B cell (primary cell): Measurements from ENCODE around the gene WRAP73. TPM values are rescaled to one million over a fixed set of nuclear protein-coding genes. Genes with fewer than 3 reads are reported as not detected.

Experiments
- ATAC-seq: fragments of 200-7000 bp; cut with Tn5 transposase; one replicate; pipeline ENCODE4 v1.10.0; 2021; ENCODE audit warnings: low read depth, mild to moderate bottlenecking, moderate number of reproducible peaks, moderate library complexity
- CTCF ChIA-PET: fragments of 350-600 bp; sonication (Branson Sonifier 250); formaldehyde crosslinking; loops from one replicate; lab custom pipeline; 2021; ENCODE audit warnings: antibody characterized with exemption, inconsistent platforms; lab: Charles Lee
- POLR2A ChIA-PET: fragments of 350-600 bp; sonication (Branson Sonifier 250); formaldehyde crosslinking; loops from one replicate; lab custom pipeline; 2021; ENCODE audit warnings: antibody characterized with exemption; lab: Charles Lee
- DNase-seq: peaks from one replicate; pipeline ENCODE4 v3.0.0; 2013
- H2AFZ ChIP-seq: 2 replicates; pipeline ENCODE4 v1.6.1; 2012; ENCODE audit warnings: mild to moderate bottlenecking, low read depth, low read length; ENCODE audit not compliant: insufficient read depth, poor library complexity, severe bottlenecking
- H3K27ac ChIP-seq, 2 donors: 1 replicate in 1 of 2; 2 replicates in 1 of 2; pipeline ENCODE4 v1.5.1; 2012 to 2013; ENCODE audit warnings: low read length in 2 of 2, mild to moderate bottlenecking in 2 of 2, moderate library complexity in 1 of 2
- H3K27me3 ChIP-seq, 4 experiments: fragments of 200-600 bp in 1 of 4; sonication (generic) in 1 of 4; replicated peaks in 1 of 4; 1 replicate in 2 of 4; 2 replicates in 2 of 4; pipeline versions ENCODE4 v1.6.1 to v1.7.0; 2013 to 2016; ENCODE audit warnings: low read length in 3 of 4, mild to moderate bottlenecking in 2 of 4, mixed read lengths in 1 of 4, moderate library complexity in 1 of 4; ENCODE audit not compliant: insufficient read depth in 4 of 4, control insufficient read depth in 3 of 4; ENCODE audit errors: control extremely low read depth in 1 of 4
- H3K36me3 ChIP-seq, 2 experiments: replicated peaks in 1 of 2; 1 replicate in 1 of 2; 2 replicates in 1 of 2; pipeline versions ENCODE4 v1.6.1 to v1.7.1; 2013; ENCODE audit warnings: low read length in 1 of 2; ENCODE audit not compliant: insufficient read depth in 2 of 2, control insufficient read depth in 1 of 2; ENCODE audit errors: control extremely low read depth in 1 of 2, extremely low read depth in 1 of 2
- H3K4me1 ChIP-seq, 2 donors: fragments of 200-600 bp in 1 of 2; sonication (generic) in 1 of 2; 1 replicate in 1 of 2; 2 replicates in 1 of 2; pipeline versions ENCODE4 v1.5.1 to v1.6.1; 2013 to 2017; ENCODE audit warnings: low read length in 2 of 2; ENCODE audit not compliant: control insufficient read depth in 2 of 2, insufficient read depth in 2 of 2
- H3K4me2 ChIP-seq: replicated peaks from 2 replicates; pipeline ENCODE3; 2012; ENCODE audit warnings: mild to moderate bottlenecking, low read depth, low read length; ENCODE audit not compliant: poor library complexity, severe bottlenecking
- H3K4me3 ChIP-seq, 5 experiments: fragments of 200-600 bp in 1 of 5; sonication (generic) in 1 of 5; 1 replicate in 3 of 5; 2 replicates in 2 of 5; pipeline versions ENCODE4 v1.5.1 to v1.7.0; 2011 to 2016; ENCODE audit warnings: low read length in 4 of 5, mild to moderate bottlenecking in 4 of 5, low read depth in 2 of 5, control low read depth in 1 of 5, moderate library complexity in 1 of 5; ENCODE audit not compliant: insufficient read depth in 1 of 5; ENCODE audit errors: control extremely low read depth in 1 of 5, extremely low read depth in 1 of 5
- H3K79me2 ChIP-seq: fragments of 200-600 bp; sonication (generic); one replicate; pipeline ENCODE4 v1.6.0; 2016; ENCODE audit warnings: low read length; ENCODE audit not compliant: control insufficient read depth, insufficient read depth
- H3K9ac ChIP-seq: fragments of 200-600 bp; sonication (generic); 2 replicates; pipeline ENCODE4 v1.6.1; 2017; ENCODE audit warnings: mild to moderate bottlenecking, low read length, moderate library complexity
- H3K9me3 ChIP-seq, 3 donors: one replicate each; pipeline versions ENCODE4 v1.6.1 to v1.7.1; 2013; ENCODE audit warnings: low read length in 2 of 3; ENCODE audit not compliant: control insufficient read depth in 2 of 3, insufficient read depth in 1 of 3; ENCODE audit errors: control extremely low read depth in 1 of 3
- H4K20me1 ChIP-seq: 2 replicates; pipeline ENCODE4 v1.6.0; 2012; ENCODE audit warnings: mild to moderate bottlenecking, low read length; ENCODE audit not compliant: insufficient read depth, control insufficient read depth, poor library complexity, severe bottlenecking
- H3K27ac Mint-ChIP-seq: one replicate; pipeline ENCODE4 v1.8.0; 2021; ENCODE audit warnings: mixed read lengths
- H3K27me3 Mint-ChIP-seq: one replicate; pipeline ENCODE4 v1.8.0; 2021; ENCODE audit warnings: mixed read lengths
- H3K4me1 Mint-ChIP-seq: one replicate; pipeline ENCODE4 v1.8.0; 2021; ENCODE audit warnings: mixed read lengths
- H3K4me3 Mint-ChIP-seq: one replicate; pipeline ENCODE4 v1.8.0; 2021; ENCODE audit warnings: mixed read lengths
- H3K9me3 Mint-ChIP-seq: one replicate; pipeline ENCODE4 v1.8.0; 2022; ENCODE audit warnings: mixed read lengths; ENCODE audit not compliant: insufficient read depth
- CTCF ChIP-seq: fragments of 200-600 bp; IDR thresholded peaks from one replicate; pipeline ENCODE4 v1.8.0; 2022; ENCODE audit warnings: antibody characterized with exemption, mild to moderate bottlenecking
- EZH2 ChIP-seq: IDR thresholded peaks from 2 replicates; pipeline ENCODE4 v1.6.1; 2012; ENCODE audit warnings: borderline replicate concordance, low read depth, mild to moderate bottlenecking, moderate library complexity, low read length; ENCODE audit not compliant: insufficient read depth, poor library complexity, severe bottlenecking
- WGBS: methylation state at CpG from one replicate; pipeline ENCODE4 v1.1.5; 2013; ENCODE audit warnings: missing lambda C conversion rate; ENCODE audit not compliant: insufficient coverage; 5-methylcytosine and 5-hydroxymethylcytosine counted together
- intact Hi-C: fragments of 100-400 bp; cut with micrococcal nuclease; formaldehyde crosslinking; loops from one replicate; pipeline ENCODE4 v1.10.0; 2022
- polyA plus RNA-seq: library from polyadenylated mRNA; depleted of rRNA; stranded (reverse); fragments of >200 nt; gene quantifications from 2 replicates; pipeline ENCODE4 v1.2.3, GENCODE V29; 2012
- total RNA-seq, 2 donors: library from RNA; stranded (reverse); fragments of 120-200 nt in 1 of 2; gene quantifications; 1 replicate in 1 of 2; 2 replicates in 1 of 2; pipeline versions ENCODE4 v1.2.3 to v1.2.4, GENCODE V29; 2013 to 2022

Gene WRAP73
- total and polyA plus RNA-seq, 2 donors (not counting 1 experiment from before 2014, with no cell fraction given) = 37.1 to 68.5 TPM

GRCh38 chr1:3693321-3693720, 43.4 kb upstream of the WRAP73 start:
- intact Hi-C loops = no loop called here
- ChIA-PET CTCF (interaction anchor here (1.5 kb wide), 1 partner anchor 74 kb away, joined by 4 read pairs; no protein-coding TSS in a partner anchor), POLR2A (interaction anchor here (0.6 kb wide), 1 partner anchor 29 kb away, joined by 3 read pairs; no protein-coding TSS in a partner anchor)
- H3K9me3 ChIP-seq = peaks cover 0 to 6% (median 0%) of the 10 kb centered on the region in 3 donors
- peaks cover 8% of the 10 kb centered on the region for H3K27me3 Mint-ChIP-seq
- H3K27ac ChIP-seq = no peak overlapping the region
- no peak overlapping the region for H3K4me3 ChIP-seq
- H3K9ac ChIP-seq = no peak overlapping the region
- H3K79me2 ChIP-seq = no peaks in the 10 kb centered on the region
- H4K20me1 ChIP-seq = no peaks in the 10 kb centered on the region
- H3K4me2 ChIP-seq = no peak overlapping the region
- H3K4me3 Mint-ChIP-seq = no peak overlapping the region
- peaks cover 10% of the 10 kb centered on the region for H3K4me1 Mint-ChIP-seq
- TF ChIP-seq EZH2 = no peak
- ATAC-seq (no peak), DNase-seq (no peak)
- H3K27ac Mint-ChIP-seq = no peak overlapping the region
- 93% methylated on average over 11 of the region's 11 CpGs for WGBS
- no peaks in the 10 kb centered on the region for H3K9me3 Mint-ChIP-seq
- no peaks in the 10 kb centered on the region for H3K36me3 ChIP-seq
- H2AFZ ChIP-seq = no peak overlapping the region
- peaks cover 0 to 5% (median 0%) of the 10 kb centered on the region in 4 experiments for H3K27me3 ChIP-seq
- peaks cover 0 to 11% of the 10 kb centered on the region in 2 donors for H3K4me1 ChIP-seq

GRCh38 chr1:3692598-3692997, 42.7 kb upstream of the WRAP73 start:
- TF ChIP-seq CTCF (no peak), EZH2 (no peak)
- Mint-ChIP-seq H3K27ac (no peak overlapping the region), H3K4me3 (no peak overlapping the region), H3K9me3 (no peaks in the 10 kb centered on the region), H3K4me1 (peaks cover 11% of the 10 kb centered on the region), H3K27me3 (peaks cover 8% of the 10 kb centered on the region)
- DNase-seq = no peak
- peaks cover 0 to 11% of the 10 kb centered on the region in 2 donors for H3K4me1 ChIP-seq
- no peak overlapping the region for H2AFZ ChIP-seq
- CTCF ChIA-PET = interaction anchor here (1.5 kb wide), 1 partner anchor 74 kb away, joined by 4 read pairs; no protein-coding TSS in a partner anchor
- H3K79me2 ChIP-seq = no peaks in the 10 kb centered on the region
- H3K27ac ChIP-seq = no peak overlapping the region
- H3K36me3 ChIP-seq = no peaks in the 10 kb centered on the region
- 86% methylated on average over 13 of the region's 13 CpGs for WGBS
- H3K9ac ChIP-seq = no peak overlapping the region
- intact Hi-C loops = no loop called here
- peaks cover 0 to 6% (median 0%) of the 10 kb centered on the region in 3 donors for H3K9me3 ChIP-seq
- no peak overlapping the region for H3K4me2 ChIP-seq
- no peaks in the 10 kb centered on the region for H4K20me1 ChIP-seq
- no peak for ATAC-seq
- H3K4me3 ChIP-seq = no peak overlapping the region
- POLR2A ChIA-PET = no interaction called here
- peaks cover 0 to 3% (median 0%) of the 10 kb centered on the region in 4 experiments for H3K27me3 ChIP-seq
